Skeletal muscle satellite cell (primary cell): ENCODE results near the gene STK25.

Experiments
- H3K27me3 ChIP-seq: 2 replicates; pipeline ENCODE4 v1.7.0; 2013; ENCODE audit warnings: low read length; ENCODE audit not compliant: control insufficient read depth, insufficient read depth
- H3K36me3 ChIP-seq: 2 replicates; pipeline ENCODE4 v1.7.0; 2013; ENCODE audit warnings: mild to moderate bottlenecking, control low read depth, low read length; ENCODE audit not compliant: insufficient read depth
- H3K4me1 ChIP-seq: 2 replicates; pipeline ENCODE4 v1.7.0; 2013; ENCODE audit warnings: low read length; ENCODE audit not compliant: control insufficient read depth, insufficient read depth
- H3K4me2 ChIP-seq: 2 replicates; pipeline ENCODE4 v1.7.0; 2013; ENCODE audit warnings: mild to moderate bottlenecking, low read length
- H3K4me3 ChIP-seq: 2 replicates; pipeline ENCODE4 v1.7.0; 2013; ENCODE audit warnings: low read length
- H3K9ac ChIP-seq: 2 replicates; pipeline ENCODE4 v1.7.0; 2013; ENCODE audit warnings: mild to moderate bottlenecking, low read depth, low read length, moderate library complexity
- H3K9me3 ChIP-seq: replicated peaks from 2 replicates; pipeline ENCODE4 v1.7.0; 2013; ENCODE audit warnings: mild to moderate bottlenecking, control low read depth, low read length

Gene STK25

DNA sequence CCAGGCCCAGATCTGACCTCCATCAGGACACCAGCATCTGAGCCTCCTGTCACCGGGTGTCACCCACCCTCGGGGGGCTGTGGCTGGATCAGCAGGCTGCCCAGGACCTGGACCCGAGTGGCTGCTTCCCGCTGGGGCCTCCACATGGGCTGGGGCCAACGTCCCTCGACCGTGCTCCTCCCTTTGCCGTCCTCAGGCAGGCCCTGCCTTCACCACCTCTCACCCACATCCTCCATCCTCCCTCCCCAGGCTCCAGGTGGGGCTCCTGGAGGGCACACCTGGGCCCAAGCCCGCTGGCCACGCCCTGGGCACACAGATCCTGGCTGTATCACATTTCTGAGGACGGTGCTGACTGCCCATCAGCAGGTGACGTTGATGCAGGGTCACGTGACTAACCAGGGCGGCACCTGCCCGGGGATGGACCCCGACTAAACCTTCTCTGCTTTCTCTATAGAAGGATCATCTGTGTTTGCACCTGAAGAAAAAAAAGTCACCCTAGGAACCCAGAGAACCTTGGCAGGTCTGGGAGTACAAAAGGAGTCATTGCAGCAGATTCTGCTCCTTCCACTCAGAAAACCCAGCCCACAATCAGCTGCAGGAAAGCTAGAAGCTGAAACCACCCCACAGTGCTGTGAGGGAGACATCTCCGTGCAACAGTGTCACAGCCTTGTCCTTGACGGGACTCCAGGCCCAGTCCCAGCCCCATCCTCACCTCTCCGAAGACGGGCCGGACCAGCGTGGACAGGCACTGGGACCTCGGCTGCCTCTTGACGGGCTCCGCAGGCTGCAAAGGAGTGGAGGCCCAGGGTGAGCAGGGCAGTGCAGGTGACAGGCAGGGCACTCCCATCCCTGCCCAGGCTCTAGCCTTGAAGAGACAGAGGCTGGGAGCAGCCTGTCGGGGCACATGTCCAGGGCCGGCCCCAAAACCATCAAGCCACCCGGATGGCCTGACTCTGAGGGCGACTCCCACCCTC is 11.2 kb downstream of the STK25 start:
- H3K9me3 ChIP-seq: no peaks in the 10 kb centered on the region
- peaks cover 82% of the 10 kb centered on the region for H3K36me3 ChIP-seq
- H3K27me3 ChIP-seq: no peaks in the 10 kb centered on the region
- no peak overlapping the region for H3K9ac ChIP-seq
- H3K4me2 ChIP-seq: no peak overlapping the region
- no peak overlapping the region for H3K4me3 ChIP-seq
- no peaks in the 10 kb centered on the region for H3K4me1 ChIP-seq

DNA sequence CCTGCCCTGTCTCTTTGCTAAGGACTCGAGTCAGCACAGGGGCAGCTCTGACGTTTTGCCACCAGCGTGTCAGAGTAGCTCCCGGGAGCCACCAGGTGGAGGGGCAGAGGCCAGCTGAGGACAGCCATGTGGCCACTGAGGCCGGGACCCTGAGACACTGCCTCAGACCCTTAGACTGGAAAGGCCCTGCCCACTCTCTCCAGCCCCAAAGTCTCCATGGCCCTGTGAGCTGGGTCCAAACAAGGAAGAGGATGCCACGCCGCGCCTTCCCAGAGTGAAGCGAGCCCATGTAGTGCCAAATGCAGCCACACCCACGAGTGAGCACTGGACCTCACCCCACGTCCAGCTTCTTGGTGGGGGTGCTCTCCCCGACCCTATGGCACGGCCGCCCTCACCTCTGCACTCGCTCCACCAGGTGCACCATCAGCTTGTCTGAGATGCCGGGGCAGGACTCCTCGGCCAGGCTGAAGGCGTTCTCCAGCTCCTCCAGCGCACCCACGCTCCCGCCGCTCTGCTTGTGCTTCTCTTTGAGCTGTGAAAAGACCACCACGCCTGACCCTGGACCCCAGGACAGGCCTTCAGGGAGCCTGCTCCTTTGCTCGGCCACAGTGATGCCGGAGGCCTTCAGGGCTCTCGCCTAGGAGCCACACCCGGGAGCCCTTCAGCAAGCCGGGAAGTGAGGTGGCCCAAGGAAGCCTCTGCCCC is 12.2 kb downstream of the STK25 start:
- Histone ChIP-seq H3K9me3 (no peaks in the 10 kb centered on the region), H3K4me2 (no peak overlapping the region), H3K4me1 (peaks cover 3% of the 10 kb centered on the region), H3K36me3 (peaks cover 83% of the 10 kb centered on the region), H3K27me3 (no peaks in the 10 kb centered on the region), H3K4me3 (no peak overlapping the region), H3K9ac (no peak overlapping the region)

DNA sequence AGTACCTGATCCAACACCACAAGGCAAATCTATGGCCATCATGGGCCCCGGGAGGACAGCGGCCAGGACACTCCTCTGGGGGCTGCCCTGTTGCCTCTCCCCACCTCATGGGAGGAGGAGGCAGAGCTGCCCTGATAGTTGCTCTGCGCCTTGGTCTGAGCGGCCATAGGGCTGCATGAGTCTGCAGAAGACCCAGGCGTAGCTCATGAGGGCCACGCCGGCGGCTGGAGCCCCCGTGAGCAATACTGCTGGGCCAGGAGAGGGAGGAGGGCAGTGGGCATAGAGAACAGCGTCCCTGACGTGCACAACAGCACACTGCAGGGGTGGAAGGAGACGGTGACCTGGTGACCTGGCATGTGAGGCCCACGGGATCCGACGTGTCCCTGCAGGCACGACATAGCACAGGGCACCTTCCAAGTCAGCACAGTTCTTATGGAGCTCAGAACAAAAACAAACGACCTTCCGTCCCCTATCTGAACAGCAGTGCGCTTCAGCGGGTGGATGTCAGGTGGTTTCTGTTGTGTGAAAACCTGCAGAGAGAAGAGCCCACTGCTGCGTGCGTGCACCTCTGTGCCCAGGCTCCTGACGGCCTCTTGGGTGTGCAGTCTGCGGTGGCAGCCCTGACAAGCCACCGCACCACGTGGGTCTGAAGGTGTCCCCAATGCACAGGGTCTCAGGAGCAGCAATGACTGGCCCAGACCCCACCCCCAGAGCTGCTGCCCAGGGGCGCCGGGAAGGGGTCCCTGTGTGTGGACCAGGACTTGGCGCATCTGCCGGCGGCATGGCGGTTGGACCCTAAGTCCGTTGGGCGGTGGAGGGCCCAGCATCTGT is 13.0 kb downstream of the STK25 start:
- no peaks in the 10 kb centered on the region for H3K27me3 ChIP-seq
- peaks cover 76% of the 10 kb centered on the region for H3K36me3 ChIP-seq
- no peak overlapping the region for H3K4me2 ChIP-seq
- H3K4me3 ChIP-seq: no peak overlapping the region
- H3K4me1 ChIP-seq: peaks cover 3% of the 10 kb centered on the region
- H3K9ac ChIP-seq: no peak overlapping the region
- no peaks in the 10 kb centered on the region for H3K9me3 ChIP-seq

DNA sequence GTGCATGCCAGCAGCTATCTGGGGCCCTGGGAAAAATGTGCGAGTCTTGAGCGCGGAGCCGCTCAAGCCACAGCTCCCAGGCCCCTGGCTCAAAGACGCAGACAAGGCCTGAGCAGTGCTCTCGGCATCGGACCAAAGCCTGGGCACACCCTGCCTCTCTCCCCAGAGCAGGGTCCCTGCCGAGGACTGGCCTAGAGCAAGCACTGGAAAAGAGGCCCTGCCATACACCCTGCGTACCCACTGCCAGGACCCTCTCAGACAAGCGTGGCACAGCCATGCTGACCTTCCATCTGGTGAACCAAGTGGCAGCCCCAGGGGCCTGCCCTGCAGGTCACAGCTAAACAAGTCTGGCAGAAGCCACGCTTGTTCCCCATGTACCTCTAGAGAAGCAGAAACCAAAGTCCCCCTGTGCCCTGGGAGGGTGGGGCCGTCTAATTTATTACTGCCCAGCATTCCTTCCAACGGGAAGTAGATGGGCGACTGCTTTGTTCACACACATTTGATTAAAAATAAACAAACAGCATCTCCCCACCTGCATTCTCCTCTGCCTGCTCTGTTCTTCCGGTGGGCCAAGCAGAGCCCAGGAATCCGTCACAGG is 14.0 kb downstream of the STK25 start:
- Histone ChIP-seq H3K9me3 (no peaks in the 10 kb centered on the region), H3K4me3 (no peak overlapping the region), H3K36me3 (peaks cover 66% of the 10 kb centered on the region), H3K9ac (no peak overlapping the region), H3K4me1 (peaks cover 3% of the 10 kb centered on the region), H3K27me3 (no peaks in the 10 kb centered on the region), H3K4me2 (no peak overlapping the region)

DNA sequence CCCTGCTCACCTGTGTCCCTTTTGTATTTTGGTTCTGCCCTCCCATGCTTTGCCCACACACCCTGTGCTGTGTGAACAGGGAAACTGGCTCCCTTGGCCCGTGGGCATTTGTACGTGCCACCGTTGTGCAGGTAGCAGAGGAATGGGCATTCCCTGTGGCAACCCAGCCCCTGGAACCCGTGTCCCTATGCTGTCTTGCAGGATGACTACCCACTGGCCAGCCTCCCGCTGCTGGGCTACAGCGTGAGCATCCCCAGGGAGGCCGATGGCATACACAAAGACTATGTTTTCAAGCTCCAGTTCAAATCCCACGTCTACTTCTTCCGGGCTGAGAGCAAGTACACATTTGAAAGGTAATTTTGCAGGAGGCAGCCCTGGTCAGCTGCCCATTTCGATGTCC is 15.3 kb downstream of the STK25 start:
- Histone ChIP-seq H3K4me2 (no peak overlapping the region), H3K27me3 (no peaks in the 10 kb centered on the region), H3K36me3 (peaks cover 53% of the 10 kb centered on the region), H3K9me3 (no peaks in the 10 kb centered on the region), H3K4me3 (no peak overlapping the region), H3K9ac (no peak overlapping the region), H3K4me1 (peaks cover 3% of the 10 kb centered on the region)

DNA sequence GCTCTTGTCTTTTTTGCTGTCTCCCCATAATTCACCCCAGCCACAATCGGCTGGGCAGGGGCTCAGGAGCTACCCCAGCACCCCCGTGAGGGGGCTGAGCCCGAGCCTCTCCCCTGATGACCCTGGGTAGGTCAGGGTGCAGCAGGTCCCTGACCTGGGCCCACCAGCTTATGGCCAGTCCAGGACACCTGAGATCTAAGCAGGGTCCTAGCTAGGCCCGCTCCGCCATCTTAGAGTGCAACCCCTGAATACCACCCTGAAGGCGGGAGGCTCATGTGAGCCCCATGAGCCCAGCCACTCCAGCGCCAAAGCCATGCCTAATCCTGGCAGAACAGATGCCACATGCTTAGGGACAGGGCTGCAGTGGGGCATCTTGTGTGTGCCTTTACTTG is 16.2 kb downstream of the STK25 start:
- no peak overlapping the region for H3K4me2 ChIP-seq
- H3K4me3 ChIP-seq: no peak overlapping the region
- no peaks in the 10 kb centered on the region for H3K9me3 ChIP-seq
- H3K9ac ChIP-seq: no peak overlapping the region
- peaks cover 3% of the 10 kb centered on the region for H3K4me1 ChIP-seq
- peaks cover 44% of the 10 kb centered on the region for H3K36me3 ChIP-seq
- no peaks in the 10 kb centered on the region for H3K27me3 ChIP-seq

DNA sequence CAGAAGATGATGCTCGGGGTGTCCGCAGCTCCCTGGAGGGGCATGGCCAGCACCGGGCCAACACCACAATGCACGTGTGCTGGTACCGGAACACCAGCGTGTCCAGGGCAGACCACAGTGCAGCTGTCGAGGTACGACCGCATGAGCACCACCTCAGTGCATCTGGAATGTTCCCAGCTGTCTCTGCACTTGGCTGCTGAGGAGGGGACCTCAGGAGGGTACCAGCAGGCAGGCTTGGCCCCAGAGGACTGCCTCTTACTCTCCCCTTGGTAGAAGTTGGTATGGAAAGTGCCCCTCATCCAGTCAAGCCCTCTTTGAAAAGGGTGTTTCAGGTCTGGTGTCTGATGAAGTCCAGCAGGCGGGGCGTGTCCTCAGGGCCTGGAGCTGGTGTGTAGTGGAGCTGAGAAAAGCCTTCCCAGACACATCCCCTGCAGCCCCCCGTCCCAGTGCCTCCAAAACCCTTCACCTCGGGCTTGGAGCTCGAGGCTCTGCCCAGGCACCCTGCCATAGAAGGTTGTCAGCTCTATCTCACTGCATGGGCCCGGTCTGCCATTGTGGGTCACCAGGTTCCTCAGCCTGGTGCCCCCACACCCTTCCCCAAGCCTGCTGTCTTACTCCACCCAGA is 16.7 kb downstream of the STK25 start:
- peaks cover 3% of the 10 kb centered on the region for H3K4me1 ChIP-seq
- no peak overlapping the region for H3K4me2 ChIP-seq
- H3K9ac ChIP-seq: no peak overlapping the region
- H3K4me3 ChIP-seq: no peak overlapping the region
- peaks cover 40% of the 10 kb centered on the region for H3K36me3 ChIP-seq
- H3K27me3 ChIP-seq: no peaks in the 10 kb centered on the region
- H3K9me3 ChIP-seq: no peaks in the 10 kb centered on the region

DNA sequence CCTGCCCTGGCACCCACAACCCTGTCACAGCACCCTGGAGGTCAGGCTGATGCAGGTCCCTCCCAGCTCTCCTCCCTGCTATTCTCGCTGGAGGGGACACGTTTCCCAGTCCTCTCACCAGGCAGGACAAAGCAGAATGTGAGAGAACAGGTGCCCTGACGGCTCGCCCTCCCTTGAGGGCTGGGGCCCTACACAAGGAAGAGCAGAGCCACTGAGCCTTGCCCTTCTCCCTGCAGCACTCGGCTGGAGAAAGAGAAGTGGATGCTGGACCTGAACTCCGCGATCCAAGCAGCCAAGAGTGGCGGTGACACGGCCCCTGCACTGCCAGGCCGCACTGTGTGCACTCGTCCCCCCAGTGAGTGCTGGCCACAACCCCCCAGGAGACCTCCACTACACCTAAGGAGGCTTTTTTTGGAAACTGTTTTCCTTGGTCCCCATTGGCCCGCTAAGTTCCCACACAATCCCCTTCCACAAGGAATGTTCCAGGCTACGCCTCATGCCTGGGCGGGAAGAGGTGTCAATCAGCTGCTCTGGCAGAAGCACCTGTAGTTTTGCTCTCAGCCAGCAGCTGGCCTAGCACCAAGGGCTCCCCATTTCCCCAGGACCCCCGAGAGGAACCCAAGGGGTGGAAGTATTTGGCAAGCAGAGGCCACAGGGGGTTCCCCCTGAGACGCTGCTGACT is 17.4 kb downstream of the STK25 start:
- no peak overlapping the region for H3K4me2 ChIP-seq
- no peak overlapping the region for H3K4me3 ChIP-seq
- H3K9me3 ChIP-seq: no peaks in the 10 kb centered on the region
- peaks cover 3% of the 10 kb centered on the region for H3K4me1 ChIP-seq
- H3K36me3 ChIP-seq: peaks cover 33% of the 10 kb centered on the region
- H3K9ac ChIP-seq: no peak overlapping the region
- H3K27me3 ChIP-seq: no peaks in the 10 kb centered on the region

DNA sequence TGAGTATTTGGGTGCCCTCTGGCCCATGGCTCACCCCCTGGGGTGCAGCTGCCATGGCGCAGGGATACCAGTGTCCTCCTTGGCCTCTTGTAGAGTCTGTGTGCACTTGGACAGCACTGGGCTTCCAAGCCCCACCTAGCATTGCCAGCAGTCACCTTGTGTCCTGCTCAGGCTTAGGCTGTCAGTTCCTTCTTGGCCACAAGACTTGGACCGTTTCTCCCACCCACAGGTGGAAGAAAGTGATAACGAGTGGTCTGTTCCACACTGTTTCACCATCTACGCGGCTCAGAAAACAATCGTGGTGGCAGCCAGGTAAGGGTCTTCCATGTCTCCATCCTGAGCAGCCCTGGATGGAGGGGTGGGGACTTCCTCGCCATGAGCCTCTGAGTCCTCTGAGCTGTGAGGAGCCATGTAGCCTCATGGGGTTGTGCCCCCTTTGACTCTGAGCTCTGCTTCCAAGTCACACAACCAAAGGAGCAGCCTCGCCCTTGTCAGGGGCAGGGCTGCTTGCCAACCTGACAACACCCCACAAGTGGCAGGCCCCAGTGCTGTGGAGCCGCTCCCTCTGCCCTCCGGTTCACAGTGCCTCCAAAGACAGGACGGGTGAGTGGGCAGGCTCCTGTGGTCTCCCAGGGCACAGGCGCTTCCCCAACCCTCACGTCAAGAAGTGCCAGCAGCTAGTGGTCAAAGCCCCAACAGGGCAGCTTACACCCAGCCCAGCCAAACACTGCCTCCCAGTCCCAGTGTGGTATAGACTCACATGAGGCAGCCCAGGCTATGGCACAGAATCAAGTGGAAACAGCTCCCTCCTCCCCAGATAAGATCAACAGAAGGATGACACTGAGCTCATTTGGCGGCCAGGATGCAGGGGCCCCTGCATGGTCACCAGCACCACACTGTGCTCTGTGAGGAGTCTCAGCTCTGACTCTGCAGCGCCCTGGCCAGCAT is 18.4 kb downstream of the STK25 start:
- Histone ChIP-seq H3K9me3 (no peaks in the 10 kb centered on the region), H3K4me3 (no peak overlapping the region), H3K4me2 (no peak overlapping the region), H3K27me3 (no peaks in the 10 kb centered on the region), H3K9ac (no peak overlapping the region), H3K36me3 (peaks cover 23% of the 10 kb centered on the region), H3K4me1 (peaks cover 3% of the 10 kb centered on the region)
